NCI-H2196 (cell line): ENCODE data around the gene DBP.
"Not testable (repeated sequence)": the region's sequence is repeated elsewhere in the genome, so short reads cannot be mapped to it uniquely, and the experiment has no call there.

Source experiments
- DNase-seq: peaks from one replicate; lab custom pipeline; 2025; ENCODE audit not compliant: unreplicated experiment; lab: John Stamatoyannopoulos, UW

DBP gene, protein sequence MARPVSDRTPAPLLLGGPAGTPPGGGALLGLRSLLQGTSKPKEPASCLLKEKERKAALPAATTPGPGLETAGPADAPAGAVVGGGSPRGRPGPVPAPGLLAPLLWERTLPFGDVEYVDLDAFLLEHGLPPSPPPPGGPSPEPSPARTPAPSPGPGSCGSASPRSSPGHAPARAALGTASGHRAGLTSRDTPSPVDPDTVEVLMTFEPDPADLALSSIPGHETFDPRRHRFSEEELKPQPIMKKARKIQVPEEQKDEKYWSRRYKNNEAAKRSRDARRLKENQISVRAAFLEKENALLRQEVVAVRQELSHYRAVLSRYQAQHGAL

DNA sequence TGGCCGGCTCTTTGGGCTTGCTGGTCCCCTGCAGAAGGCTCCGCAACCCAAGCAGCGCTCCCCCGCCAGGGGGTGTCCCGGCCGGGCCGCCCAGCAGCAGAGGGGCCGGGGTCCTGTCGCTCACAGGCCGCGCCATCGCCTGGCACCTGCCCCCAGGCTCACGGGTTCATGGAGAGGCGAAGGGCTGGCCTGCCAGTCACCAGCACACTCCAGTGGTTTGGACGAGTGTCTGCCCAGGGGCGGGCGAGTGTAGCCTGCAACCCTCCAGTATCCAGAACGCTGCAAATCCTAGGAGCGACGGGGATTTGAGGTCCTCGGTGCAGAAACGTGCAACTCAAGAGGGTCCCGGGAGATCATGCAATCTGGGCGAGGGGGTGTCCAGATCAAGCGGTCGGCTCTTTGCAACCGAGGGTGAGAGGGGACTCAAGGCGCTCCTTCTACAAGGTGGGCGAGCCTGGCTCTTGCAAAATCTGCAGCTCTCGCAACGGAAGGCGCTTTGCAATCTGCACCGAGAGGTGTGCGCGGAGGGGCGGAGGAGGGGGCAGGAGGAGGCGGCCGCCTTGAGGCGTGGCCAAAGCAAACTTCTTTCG is at the start of gene DBP:
Gene DBP, minus strand, starts transcription at position 521 of the 590 bp plus-strand sequence. Its CDS starts 385 bp downstream, at position 136.
- DNase-seq = peak; percentile 60

DNA sequence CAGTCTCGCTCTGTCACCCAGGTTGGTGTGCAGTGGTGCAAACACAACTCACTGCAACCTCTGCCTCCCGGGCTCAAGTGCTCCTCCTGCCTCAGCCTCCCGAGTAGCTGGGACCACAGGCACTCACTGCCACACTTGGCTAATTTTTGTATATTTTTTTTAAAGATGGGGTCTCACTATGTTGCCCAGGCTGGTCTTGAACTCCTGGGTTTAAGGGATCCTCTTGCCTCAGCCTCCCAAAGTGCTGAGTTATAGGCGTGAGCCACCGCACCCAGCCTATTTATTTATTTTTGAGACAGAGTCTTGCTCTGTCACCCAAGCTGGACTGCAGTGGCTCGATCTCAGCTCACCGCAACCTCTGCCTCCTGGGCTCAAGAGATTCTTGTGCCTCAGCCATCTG is 49.5 kb upstream of the DBP start:
- DNase-seq = not testable (repeated sequence)

DNA sequence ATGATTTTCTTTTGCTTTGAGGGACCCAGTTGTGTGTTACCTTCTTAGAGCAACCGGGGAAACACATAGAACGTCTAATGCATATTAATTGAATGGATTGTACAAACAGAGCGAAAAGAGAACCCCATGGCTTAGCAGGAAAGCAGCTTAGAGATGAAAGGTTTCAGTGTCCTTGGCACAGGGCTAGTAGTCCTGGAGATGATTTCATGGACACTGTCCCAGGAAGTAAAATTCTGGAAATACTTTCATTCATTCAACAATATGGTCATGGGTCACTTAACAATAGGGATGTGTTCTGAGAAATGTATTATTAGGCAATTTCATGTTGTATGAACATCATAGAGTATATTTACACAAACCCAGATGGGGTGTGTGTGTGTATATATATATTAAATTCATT is 48.9 kb upstream of the DBP start:
- no peak for DNase-seq

DNA sequence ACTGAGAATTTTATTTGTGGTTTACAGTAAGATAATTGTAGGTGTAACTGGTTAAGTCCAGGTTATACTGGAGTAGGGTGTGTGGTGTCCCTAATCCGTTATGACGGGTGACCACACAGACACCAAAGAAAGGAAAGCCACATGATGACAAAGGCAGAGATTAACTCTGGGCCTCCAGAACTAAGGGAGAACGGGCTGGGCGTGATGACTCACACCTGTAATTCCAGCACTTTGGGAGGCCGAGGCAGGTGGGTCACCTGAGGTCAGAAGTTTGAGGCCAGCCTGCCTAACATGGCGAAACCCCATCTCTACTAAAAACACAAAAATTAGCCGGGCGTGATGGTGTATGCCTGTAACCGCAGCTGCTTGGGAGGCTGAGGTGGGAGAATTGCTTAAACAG is 48.4 kb upstream of the DBP start:
- no peak for DNase-seq

DNA sequence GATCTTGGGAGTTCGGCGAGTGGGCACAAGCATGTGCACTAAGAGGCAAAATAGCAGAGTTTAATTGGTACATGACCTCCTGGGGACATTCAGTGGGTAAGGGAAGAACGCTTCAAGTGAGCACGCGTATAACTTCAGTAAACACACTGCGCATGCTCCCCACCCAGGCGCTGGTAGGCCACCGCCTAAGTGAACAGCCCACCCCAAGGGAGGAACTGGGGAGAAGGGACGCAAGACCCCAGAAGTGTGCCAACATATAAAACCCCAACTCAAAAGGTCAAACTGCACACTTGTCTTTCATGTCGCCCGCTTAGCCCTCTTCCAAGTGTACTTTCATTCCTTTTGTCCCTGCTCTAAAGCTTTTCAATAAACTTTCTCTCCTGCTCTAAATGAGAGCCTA is 46.2 kb upstream of the DBP start:
- no peak for DNase-seq

DNA sequence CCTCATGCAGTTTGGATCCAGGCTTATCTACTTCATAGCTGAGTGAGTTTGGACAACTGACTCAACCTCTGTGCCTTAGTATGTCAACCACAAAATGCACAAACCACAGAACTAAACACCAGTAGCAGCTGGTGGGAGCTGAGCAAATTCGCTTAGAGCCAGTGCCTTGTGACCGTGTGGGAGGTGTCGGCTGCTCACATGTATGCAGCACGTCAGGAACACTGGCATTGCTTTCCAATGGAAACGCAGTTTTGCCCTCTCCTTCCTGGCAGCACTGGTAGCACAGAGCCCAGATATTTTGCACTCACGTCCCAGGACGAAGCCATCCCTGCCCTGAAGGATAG is 43.9 kb upstream of the DBP start:
- no peak for DNase-seq

DNA sequence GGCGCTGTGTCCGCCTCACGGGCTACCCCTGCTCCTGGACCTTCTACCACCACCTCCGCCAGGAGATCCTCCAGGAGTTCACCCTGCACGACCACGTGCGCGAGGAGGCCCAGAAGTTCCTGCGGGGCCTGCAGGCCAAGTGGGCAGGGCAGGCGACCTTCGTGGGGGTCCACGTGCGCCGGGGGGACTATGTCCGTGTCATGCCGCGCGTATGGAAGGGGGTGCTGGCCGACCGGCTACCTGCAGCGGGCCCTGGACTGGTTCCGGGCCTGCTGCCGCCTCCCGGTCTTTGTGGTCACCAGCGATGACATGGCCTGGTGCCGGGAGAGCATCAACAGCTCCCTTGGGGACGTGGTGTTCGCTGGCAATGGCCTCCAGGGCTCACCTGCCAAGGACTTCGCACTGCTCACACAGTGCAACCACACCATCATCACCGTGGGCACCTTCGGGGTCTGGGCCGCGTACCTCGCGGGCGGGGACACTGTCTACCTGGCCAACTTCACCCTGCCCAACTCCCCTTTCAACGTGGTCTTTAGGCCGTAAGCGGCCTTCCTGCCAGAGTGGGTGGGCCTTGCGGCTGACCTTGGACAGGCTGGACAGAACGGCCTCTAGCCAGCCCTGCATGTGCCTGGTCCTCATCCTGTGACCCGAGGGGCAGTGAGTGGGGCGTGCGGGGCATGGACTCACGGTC is 43.4 kb upstream of the DBP start:
- DNase-seq = no peak

DNA sequence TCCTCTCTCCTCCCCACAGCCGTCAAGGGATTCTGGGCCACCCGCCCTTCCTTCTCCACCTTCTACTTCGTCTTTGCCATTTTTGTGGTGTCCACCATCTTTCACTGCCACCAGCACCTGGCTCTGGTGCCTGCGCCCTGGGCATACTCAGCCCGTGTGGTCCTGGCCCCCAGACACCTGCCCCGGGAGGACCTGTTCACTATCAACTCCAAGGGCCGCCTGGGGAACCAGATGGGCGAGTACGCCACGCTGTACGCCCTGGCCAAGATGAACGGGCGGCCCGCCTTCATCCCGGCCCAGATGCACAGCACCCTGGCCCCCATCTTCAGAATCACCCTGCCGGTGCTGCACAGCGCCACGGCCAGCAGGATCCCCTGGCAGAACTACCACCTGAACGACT is 42.8 kb upstream of the DBP start:
- not testable (repeated sequence) for DNase-seq

DNA sequence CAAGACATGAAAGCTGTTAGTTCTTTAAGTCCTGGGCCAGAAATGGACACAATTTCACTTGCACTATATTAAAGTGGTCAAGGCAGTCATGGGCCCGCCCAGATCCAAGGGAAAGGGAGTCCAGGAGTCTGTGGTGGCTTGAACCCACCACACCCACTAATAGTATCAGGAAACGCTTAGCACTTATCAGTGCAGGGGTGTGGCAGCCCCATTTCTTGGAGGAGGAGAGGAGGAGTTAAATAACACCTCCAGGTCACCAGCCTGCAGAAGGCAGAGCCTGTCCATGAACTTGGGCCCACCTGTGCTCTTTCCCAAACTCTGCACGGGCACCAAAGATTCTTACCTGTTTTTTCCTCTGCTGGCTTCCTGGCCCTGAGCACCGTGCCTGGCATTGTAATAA is 41.0 kb upstream of the DBP start:
- no peak for DNase-seq

DNA sequence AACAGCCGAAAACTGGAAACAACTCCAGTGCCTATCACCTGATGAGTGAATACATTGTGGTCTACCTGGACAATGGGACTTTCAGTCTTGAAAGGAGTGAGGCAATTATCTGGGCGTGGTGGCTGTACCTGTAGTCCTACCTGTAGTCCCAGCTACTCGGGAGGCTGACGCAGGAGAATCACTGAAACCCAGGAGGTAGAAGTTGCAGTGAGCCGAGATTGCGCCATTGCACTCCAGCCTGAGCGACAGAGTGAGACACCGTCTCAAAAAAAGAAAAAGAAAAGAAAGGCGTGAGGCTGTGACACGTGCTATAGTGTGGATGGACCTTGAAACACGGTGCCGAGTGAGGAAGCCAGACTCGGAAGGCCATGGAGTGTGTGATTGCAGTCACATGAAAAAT is 39.7 kb upstream of the DBP start:
- DNase-seq = no peak

DNA sequence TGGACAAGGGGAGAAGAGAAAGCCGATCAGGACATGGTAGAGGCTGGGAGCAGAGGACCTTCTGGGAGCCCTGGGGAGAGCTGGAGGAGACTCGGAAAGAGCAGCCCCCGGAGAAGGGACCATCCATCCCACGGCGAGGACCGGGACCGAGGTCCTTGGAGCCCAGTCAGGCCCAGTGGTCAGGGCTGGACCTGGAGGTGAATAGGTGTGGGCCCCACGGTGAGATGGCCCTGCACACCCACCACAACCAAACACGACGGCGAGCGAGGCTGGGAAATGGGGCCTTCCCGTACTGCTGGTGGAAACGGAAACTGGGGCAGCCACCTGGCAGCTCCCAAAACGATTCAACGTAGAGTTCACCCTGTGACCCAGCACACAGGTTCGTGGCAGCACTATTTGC is 39.3 kb upstream of the DBP start:
- DNase-seq = no peak

DNA sequence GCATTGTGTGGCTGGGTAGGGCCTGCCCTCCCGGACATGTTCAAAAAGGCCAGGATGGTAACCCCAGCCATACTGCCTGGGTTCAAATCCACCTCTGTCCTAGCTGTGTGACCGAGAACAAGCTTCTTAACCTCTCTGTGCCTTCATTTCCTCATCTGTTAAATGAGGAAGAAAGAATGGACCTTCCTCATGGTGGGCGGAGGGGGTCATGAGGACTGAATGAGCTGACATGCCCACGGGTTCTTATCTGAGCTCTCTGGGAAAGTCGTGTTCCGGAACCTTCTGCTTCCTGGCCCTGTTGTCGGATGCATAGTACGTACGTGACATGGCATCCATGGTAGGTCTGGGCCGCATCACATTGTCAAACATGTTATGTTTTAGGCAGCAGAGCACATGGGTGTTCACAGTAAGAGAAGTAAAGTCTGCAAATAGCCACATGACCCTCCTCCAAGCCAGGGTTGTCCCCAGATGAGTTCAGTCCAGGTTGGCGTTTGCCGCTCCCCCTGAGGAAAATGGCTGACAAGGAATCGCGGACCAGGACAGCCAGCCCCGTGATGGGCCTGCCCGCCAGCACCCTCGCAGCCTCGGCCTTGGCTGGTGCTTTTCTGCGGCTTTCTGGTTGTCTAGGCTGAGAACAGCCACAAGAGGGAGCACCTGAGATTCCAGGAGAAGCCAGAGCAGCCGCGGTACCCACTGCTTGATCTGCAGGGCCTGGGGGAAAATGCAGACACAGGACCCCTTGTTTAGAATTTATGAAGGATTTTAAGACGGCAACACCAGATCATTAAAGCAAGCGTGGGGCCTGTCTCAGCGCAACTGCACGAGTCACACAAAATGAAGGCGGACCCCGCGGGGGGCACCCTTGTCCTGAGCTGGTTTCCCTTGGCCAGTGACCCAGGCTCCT is 38.0 kb upstream of the DBP start:
- DNase-seq = peak; percentile 86

DNA sequence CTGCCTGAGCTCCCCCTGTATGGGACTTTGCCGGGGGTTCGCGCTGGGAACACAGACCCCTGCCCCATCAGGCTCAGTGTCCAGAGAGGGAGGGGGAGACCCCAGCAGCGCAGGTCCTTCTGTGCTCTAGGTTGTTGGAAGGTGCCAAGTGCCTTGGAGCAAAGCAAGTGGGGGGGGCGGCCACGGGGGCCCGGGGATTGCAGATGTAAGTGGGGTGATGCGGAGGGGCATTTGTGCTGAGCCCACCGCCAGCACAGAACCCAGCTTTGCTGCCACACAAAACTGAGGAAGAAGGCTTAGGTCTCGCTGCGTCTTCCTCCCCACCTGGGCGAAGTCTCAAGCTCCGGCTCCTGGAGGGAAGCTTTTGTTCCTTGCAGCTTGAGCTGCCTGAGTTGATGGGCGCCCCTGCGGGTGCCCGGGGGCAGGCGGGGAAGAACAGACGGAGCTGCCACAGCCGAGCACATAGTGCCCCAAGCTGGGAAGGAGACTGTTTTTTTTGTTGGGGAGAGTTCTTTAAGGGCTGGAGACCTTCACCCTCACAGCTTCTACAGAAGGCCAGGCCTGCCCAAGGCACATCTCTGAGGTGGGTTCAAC is 37.1 kb upstream of the DBP start:
- no peak for DNase-seq

DNA sequence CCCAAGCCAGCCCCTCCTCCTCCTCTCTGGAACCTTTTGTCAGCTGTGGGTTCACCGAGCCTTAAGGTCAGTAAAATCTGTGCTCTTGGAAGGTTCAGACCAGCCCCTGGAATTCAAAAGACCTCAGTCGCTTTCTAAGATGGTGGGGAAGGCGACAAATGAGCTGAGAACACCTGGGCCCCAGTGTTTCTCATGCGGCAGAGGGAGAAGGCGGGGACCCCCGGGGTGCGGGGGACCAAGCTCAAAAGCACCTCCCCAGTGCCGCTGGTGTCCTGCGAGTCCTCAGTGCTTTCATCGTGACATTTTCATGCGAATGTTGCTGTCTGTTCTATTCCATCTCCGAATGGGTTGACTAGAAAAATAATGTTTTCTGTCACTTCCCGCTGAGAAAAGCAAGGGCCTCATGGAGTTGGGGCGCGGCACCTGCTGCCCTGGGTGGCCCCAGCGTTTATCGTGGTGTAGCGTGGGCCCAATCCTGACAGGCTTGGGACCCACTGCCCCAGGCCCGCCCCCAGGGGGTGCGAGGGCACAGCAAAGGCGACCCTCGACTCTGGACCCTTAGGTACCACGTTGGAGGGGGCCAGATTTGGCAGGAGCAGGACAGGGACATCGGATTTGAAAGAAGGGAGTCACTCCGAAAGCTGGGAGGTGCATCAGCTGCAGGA is 36.4 kb upstream of the DBP start:
- no peak for DNase-seq

DNA sequence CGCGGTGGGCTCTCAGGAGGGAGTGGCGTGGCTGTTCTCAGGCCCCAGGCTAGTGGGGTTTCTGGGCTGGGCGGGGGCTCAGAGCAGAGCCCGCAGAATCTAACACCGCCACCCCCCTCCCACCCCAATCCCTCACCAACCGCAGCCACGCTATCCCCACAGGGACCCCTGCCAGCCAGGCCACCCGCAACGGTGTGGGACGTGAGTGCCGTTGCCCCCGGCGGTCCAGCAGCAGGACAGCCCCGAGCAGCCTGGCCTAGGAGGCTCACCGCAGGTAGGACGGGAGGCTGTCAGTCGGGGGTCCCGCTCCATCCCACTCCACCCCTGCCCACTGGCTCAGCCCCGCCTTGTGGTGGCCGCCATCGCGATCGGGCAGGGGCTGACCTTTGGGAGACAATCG is 35.8 kb upstream of the DBP start, which contains the start of gene NTN5:
Gene NTN5, minus strand, starts transcription at position 24 of the 400 bp plus-strand sequence. CDS start 2,031 bp downstream, outside the sequence.
- no peak for DNase-seq

DNA sequence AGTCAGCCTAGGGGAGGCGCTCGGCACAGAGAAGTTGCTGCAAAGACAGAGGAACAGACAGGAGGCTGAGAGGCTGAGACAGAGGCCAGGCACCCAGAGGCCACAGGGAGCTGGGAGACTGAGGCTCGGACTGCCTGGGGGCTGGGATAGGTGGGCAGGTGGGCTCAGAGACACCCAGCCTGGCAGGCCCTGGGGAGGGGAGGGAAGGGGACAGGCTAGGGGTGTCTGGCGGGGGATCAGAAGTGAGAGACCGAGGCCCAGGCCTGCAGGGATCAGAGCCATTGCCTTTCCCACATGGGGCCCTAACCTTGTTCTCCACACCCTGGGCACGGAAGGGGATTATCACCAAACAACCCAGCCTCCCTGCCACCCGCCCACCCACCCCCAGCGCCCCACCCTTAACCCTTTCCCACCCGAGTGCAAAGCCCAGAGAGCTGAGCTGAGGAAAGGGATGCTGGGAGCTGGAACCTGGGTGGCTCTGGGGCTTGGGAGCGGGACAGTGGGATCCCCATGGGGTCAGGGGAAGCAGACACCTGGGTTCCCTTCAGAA is 34.3 kb upstream of the DBP start:
- DNase-seq = no peak

DNA sequence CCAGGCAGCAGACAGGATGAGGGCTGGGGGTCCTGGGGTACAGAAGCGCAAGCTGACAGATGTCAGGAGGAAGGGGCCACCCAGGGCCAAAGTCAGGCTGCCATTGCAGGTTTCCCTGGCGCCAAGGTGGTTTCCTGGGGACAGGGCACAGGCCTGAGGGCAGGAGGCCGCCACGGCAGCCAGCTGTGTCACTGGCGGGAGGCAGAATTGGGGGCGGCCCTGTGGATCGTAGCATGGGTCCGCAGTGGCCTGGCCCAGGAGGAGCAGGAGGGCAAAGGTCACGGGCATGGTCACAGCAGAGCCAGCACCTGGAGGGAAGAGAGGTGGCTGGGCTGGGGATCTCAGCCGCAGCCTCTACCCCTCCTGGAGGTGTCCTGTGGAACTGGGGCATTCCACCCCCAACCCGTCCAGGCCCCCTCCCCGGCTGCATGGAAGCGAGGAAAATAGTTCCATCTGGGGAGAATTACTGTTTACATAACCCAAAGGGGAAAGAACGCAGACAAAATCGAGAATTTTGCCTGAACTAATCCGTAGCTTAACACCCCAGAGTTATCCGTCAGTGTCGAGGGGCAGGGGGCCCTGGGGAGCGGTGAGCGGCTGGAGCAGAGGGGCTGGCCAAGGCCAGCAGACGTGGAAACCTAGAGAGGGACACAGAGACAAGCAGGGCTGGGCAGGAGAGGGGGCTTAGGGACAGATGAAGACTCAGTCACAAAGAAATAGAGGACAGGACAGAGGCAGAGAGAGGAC is 33.7 kb upstream of the DBP start:
- DNase-seq = no peak

DNA sequence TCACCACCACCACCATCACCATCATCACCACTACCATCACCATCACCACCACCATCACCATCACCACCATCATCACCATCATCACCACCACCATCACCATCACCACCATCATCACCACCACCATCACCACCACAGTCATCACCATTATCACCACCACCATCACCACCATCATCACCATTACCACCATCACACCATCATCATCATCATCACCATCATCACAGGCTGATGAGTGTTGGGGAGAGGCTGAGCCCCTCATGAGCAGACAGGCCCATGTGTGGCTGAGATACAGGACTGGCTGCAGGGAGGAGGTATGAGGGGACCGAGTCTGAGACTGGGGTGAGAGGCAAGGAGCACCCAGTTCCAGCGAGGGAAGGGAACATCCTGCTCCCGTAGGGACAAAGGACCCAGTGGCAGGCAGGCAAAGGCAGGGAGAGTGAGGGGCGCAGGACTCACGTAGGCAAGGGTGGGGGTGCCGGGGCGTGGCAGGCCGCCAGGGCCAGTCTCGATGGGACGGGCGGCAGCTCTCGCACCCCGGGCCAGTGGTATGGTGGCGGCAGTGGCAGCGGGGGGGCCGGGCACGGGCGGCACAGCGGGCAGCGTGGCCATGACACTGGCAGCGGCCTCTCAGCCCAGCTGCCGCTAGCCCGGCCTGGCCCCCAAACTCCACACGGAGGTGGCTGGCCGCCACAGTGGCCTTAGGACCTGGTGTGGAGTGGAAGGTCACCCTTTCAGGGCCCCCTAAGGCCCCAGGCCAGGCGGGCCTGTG is 32.9 kb upstream of the DBP start:
- DNase-seq = no peak

DNA sequence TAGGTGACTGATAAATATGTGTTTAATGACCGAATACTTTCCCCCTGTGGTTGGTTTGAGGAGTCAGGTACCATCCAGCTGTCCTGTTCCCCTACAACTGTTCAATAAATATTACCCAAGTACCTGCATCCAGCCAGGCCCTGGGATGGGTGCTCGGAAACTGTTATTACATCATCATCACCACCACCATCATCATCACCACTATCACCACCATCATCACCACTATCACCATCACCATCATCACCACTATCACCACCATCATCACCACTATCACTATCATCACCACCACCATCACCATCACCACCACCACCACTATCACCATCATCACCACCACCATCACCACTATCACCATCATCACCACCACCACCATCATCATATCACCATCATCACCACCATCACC is 31.6 kb upstream of the DBP start:
- DNase-seq = no peak
